Common myeloid progenitor, CD34-positive (primary cell): ENCODE results near the gene CCDC127.

ENCODE experiments used
- CTCF ChIA-PET: fragments of 350-600 bp; sonication (Branson Sonifier 250); formaldehyde crosslinking; loops from one replicate; lab custom pipeline; 2021; ENCODE audit warnings: antibody characterized with exemption; lab: Charles Lee
- POLR2A ChIA-PET: fragments of 350-600 bp; sonication (Branson Sonifier 250); formaldehyde crosslinking; loops from one replicate; lab custom pipeline; 2021; ENCODE audit warnings: antibody characterized with exemption; lab: Charles Lee
- DNase-seq, 3 donors: peaks; one replicate each; pipeline versions ENCODE4 v3.0.0 to v3.0.0-alpha.2; 2013
- H3K27ac ChIP-seq, 2 experiments: 1 replicate in 1 of 2; 2 replicates in 1 of 2; pipeline ENCODE4 v1.7.0; 2013; ENCODE audit warnings: inconsistent platforms in 2 of 2, low read length in 2 of 2, mild to moderate bottlenecking in 2 of 2, low read depth in 1 of 2, moderate library complexity in 1 of 2; ENCODE audit not compliant: severe bottlenecking in 2 of 2, insufficient read depth in 1 of 2, poor library complexity in 1 of 2
- H3K27me3 ChIP-seq, 5 experiments: replicated peaks in 2 of 5; 1 replicate in 3 of 5; 2 replicates in 2 of 5; pipeline versions ENCODE4 v1.6.1 to v1.7.0; 2013; ENCODE audit warnings: low read length in 4 of 5, mild to moderate bottlenecking in 2 of 5, moderate library complexity in 2 of 5, inconsistent platforms in 1 of 5; ENCODE audit not compliant: insufficient read depth in 5 of 5, control insufficient read depth in 4 of 5
- H3K36me3 ChIP-seq, 4 experiments: 1 replicate in 2 of 4; 2 replicates in 2 of 4; pipeline versions ENCODE4 v1.6.1 to v1.7.0; 2013; ENCODE audit warnings: low read length in 3 of 4, control low read depth in 1 of 4, mild to moderate bottlenecking in 1 of 4; ENCODE audit not compliant: control insufficient read depth in 4 of 4, insufficient read depth in 4 of 4
- H3K4me1 ChIP-seq, 4 experiments: 1 replicate in 3 of 4; 2 replicates in 1 of 4; pipeline versions ENCODE4 v1.6.1 to v1.7.1; 2013; ENCODE audit warnings: low read length in 3 of 4, mild to moderate bottlenecking in 3 of 4, control low read depth in 1 of 4, inconsistent platforms in 1 of 4, moderate library complexity in 1 of 4; ENCODE audit not compliant: control insufficient read depth in 4 of 4, insufficient read depth in 4 of 4; ENCODE audit errors: control extremely low read depth in 1 of 4
- H3K4me3 ChIP-seq, 7 experiments: 1 replicate in 4 of 7; 2 replicates in 3 of 7; pipeline versions ENCODE4 v1.5.1 to v1.7.0; 2013; ENCODE audit warnings: mild to moderate bottlenecking in 7 of 7, low read length in 6 of 7, moderate library complexity in 6 of 7, inconsistent platforms in 2 of 7, low read depth in 2 of 7, control low read depth in 1 of 7; ENCODE audit not compliant: insufficient read depth in 4 of 7, control insufficient read depth in 1 of 7; ENCODE audit errors: extremely low read depth in 1 of 7
- H3K9me3 ChIP-seq, 5 experiments: 1 replicate in 4 of 5; 2 replicates in 1 of 5; pipeline versions ENCODE4 v1.6.1 to v1.7.1; 2013; ENCODE audit warnings: low read length in 4 of 5, mild to moderate bottlenecking in 2 of 5, inconsistent platforms in 1 of 5, low read depth in 1 of 5, moderate library complexity in 1 of 5; ENCODE audit not compliant: control insufficient read depth in 4 of 5, insufficient read depth in 2 of 5; ENCODE audit errors: control extremely low read depth in 1 of 5
- WGBS: methylation state at CpG from one replicate; pipeline ENCODE4 v1.1.5; 2013; ENCODE audit not compliant: insufficient coverage; 5-methylcytosine and 5-hydroxymethylcytosine counted together

The CCDC127 gene

GRCh38 chr5:196350-196749, 21.6 kb downstream of the CCDC127 start:
- ChIA-PET CTCF (no interaction called here), POLR2A (no interaction called here)
- DNase-seq, result no peak
- Histone ChIP-seq H3K4me1 (peaks cover 0 to 8% (median 5%) of the 10 kb centered on the region in 4 experiments), H3K27ac (no peak overlapping the region), H3K36me3 (peaks cover 0 to 3% (median 1%) of the 10 kb centered on the region in 4 experiments), H3K4me3 (no peak overlapping the region), H3K27me3 (peaks cover 0 to 1% (median 0%) of the 10 kb centered on the region in 5 experiments), H3K9me3 (no peaks in the 10 kb centered on the region)
- 94% methylated on average over 4 of the region's 10 CpGs for WGBS

GRCh38 chr5:195401-196160, 22.4 kb downstream of the CCDC127 start:
- DNase-seq, result no peak
- Histone ChIP-seq H3K27ac (no peak overlapping the region), H3K27me3 (peaks cover 0 to 2% (median 0%) of the 10 kb centered on the region in 5 experiments), H3K4me1 (peaks cover 0 to 15% (median 11%) of the 10 kb centered on the region in 4 experiments), H3K4me3 (no peak overlapping the region), H3K36me3 (peaks cover 0 to 3% (median 1%) of the 10 kb centered on the region in 4 experiments), H3K9me3 (no peaks in the 10 kb centered on the region)
- 89% methylated on average over 31 of the region's 33 CpGs for WGBS
- POLR2A ChIA-PET, result no interaction called here
- CTCF ChIA-PET, result interaction anchor here (1.7 kb wide), 1 partner anchor 22 kb away, joined by 5 read pairs; the partner anchor contains the start of genes CCDC127 and SDHA

- peaks cover 0 to 3% (median 1%) of the 10 kb centered on the region in 4 experiments for H3K36me3 ChIP-seq
- H3K9me3 ChIP-seq, result no peaks in the 10 kb centered on the region
- H3K27me3 ChIP-seq, result peaks cover 0 to 4% (median 2%) of the 10 kb centered on the region in 5 experiments
- no peak overlapping the region for H3K4me3 ChIP-seq
- H3K4me1 ChIP-seq, result peaks cover 0 to 17% (median 11%) of the 10 kb centered on the region in 4 experiments
- ChIA-PET CTCF (interaction anchor here (1.3 to 1.7 kb wide), 2 partner anchors 13 to 23 kb away, joined by 4 to 5 read pairs; partner anchors contain the start of genes CCDC127 and SDHA), POLR2A (no interaction called here)
- no peak for DNase-seq
- H3K27ac ChIP-seq, result no peak overlapping the region
- 97% methylated on average over 36 of the region's 36 CpGs for WGBS
These were observed 23.2 kb downstream of the CCDC127 start for GRCh38 chr5:194603-195209.

- Histone ChIP-seq H3K27me3 (peaks cover 0 to 4% (median 2%) of the 10 kb centered on the region in 5 experiments), H3K36me3 (peaks cover 0 to 3% (median 1%) of the 10 kb centered on the region in 4 experiments), H3K4me1 (peaks cover 0 to 17% (median 11%) of the 10 kb centered on the region in 4 experiments), H3K9me3 (no peaks in the 10 kb centered on the region), H3K4me3 (no peak overlapping the region), H3K27ac (no peak overlapping the region)
- POLR2A ChIA-PET, result interaction anchor here (0.5 kb wide), 1 partner anchor 34 kb away, joined by 3 read pairs; no protein-coding TSS in a partner anchor
- CTCF ChIA-PET, result interaction anchor here (0.7 to 1.7 kb wide), 4 partner anchors 10 to 24 kb away, joined by 3 to 5 read pairs (median 4); partner anchors contain the start of genes CCDC127 and SDHA
- no peak for DNase-seq
- WGBS, result 87% methylated on average over 9 of the region's 15 CpGs
These were observed 23.9 kb downstream of the CCDC127 start for GRCh38 chr5:194102-194501.

- DNase-seq, result no peak
- Histone ChIP-seq H3K9me3 (no peaks in the 10 kb centered on the region), H3K4me3 (peak overlapping the region in 1 of 7 experiments; percentile 11), H3K27me3 (peaks cover 0 to 4% (median 2%) of the 10 kb centered on the region in 5 experiments), H3K36me3 (no peaks in the 10 kb centered on the region), H3K27ac (no peak overlapping the region), H3K4me1 (peaks cover 0 to 23% (median 11%) of the 10 kb centered on the region in 4 experiments)
- ChIA-PET POLR2A (no interaction called here), CTCF (interaction anchor here (0.7 to 1.3 kb wide), 3 partner anchors 10 to 14 kb away, joined by 3 to 4 read pairs (median 3); no protein-coding TSS in a partner anchor)
- WGBS, result 98% methylated on average over 12 of the region's 17 CpGs
These were observed 24.8 kb downstream of the CCDC127 start for GRCh38 chr5:192970-193831.

GRCh38 chr5:192691-192969, 25.3 kb downstream of the CCDC127 start:
- H3K27me3 ChIP-seq, result peaks cover 0 to 4% (median 2%) of the 10 kb centered on the region in 5 experiments
- peaks cover 0 to 24% (median 11%) of the 10 kb centered on the region in 4 experiments for H3K4me1 ChIP-seq
- no peak overlapping the region for H3K27ac ChIP-seq
- H3K36me3 ChIP-seq, result no peaks in the 10 kb centered on the region
- WGBS, result 100% methylated on average over 8 of the region's 9 CpGs
- ChIA-PET CTCF (no interaction called here), POLR2A (no interaction called here)
- H3K4me3 ChIP-seq, result peak overlapping the region in 1 of 7 experiments; percentile 11
- H3K9me3 ChIP-seq, result no peaks in the 10 kb centered on the region
- no peak for DNase-seq
